MCF 10A (cell line): ENCODE results near the gene GNB1L. TPM values are rescaled to one million over a fixed set of nuclear protein-coding genes. Genes with fewer than 3 reads are reported as not detected.
A peak's percentile ranks its signal among the peaks of the same experiment; 100 is the strongest.

Experiments
- BruUV-seq: library from RNA; stranded (reverse); fragments of 400-500 nt; replicated peaks from 2 replicates; lab custom pipeline; 2021; lab: Mats Ljungman, UMichigan
- CTCF ChIA-PET: fragments of 300-600 bp; sonication (Branson Sonifier 250); formaldehyde crosslinking; extraction: SDS; loops from one replicate; lab custom pipeline; 2021; ENCODE audit warnings: antibody characterized with exemption, inconsistent platforms; lab: Yijun Ruan, JAX
- POLR2A ChIA-PET: fragments of 300-600, 350-650 bp; sonication (Branson Sonifier 250); formaldehyde crosslinking; extraction: SDS; loops from one replicate; lab custom pipeline; 2020; ENCODE audit warnings: antibody characterized with exemption, inconsistent platforms; lab: Yijun Ruan, JAX
- DNase-seq: peaks from one replicate; pipeline ENCODE4 v3.0.0-alpha.2; 2018; ENCODE audit not compliant: unreplicated experiment
- H3K27ac Mint-ChIP-seq: one replicate; pipeline ENCODE4 v1.8.0; 2022; ENCODE audit warnings: mild to moderate bottlenecking, low read depth, mixed read lengths; ENCODE audit not compliant: unreplicated experiment
- H3K27me3 Mint-ChIP-seq: one replicate; pipeline ENCODE4 v1.8.0; 2022; ENCODE audit warnings: mixed read lengths; ENCODE audit not compliant: insufficient read depth, unreplicated experiment
- H3K36me3 Mint-ChIP-seq: one replicate; pipeline ENCODE4 v1.8.0; 2022; ENCODE audit warnings: mild to moderate bottlenecking, moderate library complexity, mixed read lengths; ENCODE audit not compliant: insufficient read depth, unreplicated experiment
- H3K4me1 Mint-ChIP-seq: one replicate; pipeline ENCODE4 v1.8.0; 2022; ENCODE audit warnings: mixed read lengths; ENCODE audit not compliant: insufficient read depth, unreplicated experiment
- H3K4me3 Mint-ChIP-seq: one replicate; pipeline ENCODE4 v1.8.0; 2022; ENCODE audit warnings: mild to moderate bottlenecking, moderate library complexity, mixed read lengths; ENCODE audit not compliant: unreplicated experiment
- H3K9me3 Mint-ChIP-seq: one replicate; pipeline ENCODE4 v1.8.0; 2022; ENCODE audit warnings: mixed read lengths; ENCODE audit not compliant: unreplicated experiment
- intact Hi-C: fragments of 100-400 bp; cut with micrococcal nuclease; formaldehyde crosslinking; loops from 2 replicates; pipeline ENCODE4 v1.14.1; 2022
- total RNA-seq: library from RNA; stranded (reverse); gene quantifications from 2 replicates; pipeline ENCODE4 v1.2.3, GENCODE V29; 2022
- TF ChIP-seq, protein P1 (sequence below): fragments of 200-600 bp; IDR thresholded peaks from one replicate; pipeline ENCODE4 v1.8.0; 2022; ENCODE audit warnings: antibody characterized with exemption, mild to moderate bottlenecking; ENCODE audit not compliant: unreplicated experiment

Gene GNB1L
- total RNA-seq, 1 experiment from 2014 or later, result 4.3 TPM

DNA sequence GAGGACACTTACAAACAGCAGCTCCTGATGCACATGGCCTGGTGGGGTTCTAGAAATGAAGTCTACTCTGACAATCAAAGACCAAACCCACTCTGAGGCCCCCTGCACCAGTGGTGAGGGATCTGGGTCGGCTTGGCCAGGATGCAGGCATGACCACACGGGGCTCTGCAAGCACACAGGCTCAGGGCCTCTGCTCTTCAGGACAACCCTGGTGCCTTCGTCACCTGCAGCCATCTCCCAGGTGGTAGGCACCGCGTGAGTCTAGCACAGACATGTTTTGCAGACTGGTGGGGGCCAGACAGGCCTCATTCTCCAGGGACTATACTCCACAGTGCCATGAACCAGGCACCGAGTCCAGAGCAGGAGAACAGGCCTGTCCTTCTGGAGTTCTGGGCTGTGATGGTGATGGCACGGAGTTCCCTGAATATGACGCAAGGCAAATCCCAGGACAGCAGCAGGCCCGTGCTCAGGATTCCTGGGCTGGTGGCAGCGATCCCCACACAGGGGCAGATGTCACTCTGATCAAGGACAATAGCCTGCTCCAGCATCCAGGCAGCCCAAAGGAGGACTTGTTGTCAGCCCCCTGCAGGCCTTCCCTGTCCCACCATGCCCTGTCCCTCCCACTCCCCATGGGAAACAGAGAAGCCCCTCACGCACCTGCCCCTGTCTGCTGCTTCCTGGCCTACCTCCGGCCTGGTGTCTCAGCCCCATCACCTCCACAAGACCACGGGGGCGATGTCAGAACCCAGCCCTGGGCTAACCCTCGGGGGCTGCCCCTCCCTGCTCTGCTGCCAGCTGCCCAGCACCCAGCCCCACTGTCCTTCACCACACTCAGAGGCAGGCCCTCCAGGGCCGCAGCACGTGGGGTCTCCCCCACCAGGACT is 36.1 kb downstream of the GNB1L start:
- Mint-ChIP-seq H3K4me1 (peaks cover 9% of the 10 kb centered on the region), H3K4me3 (no peak overlapping the region), H3K27ac (no peak overlapping the region), H3K36me3 (peaks cover 11% of the 10 kb centered on the region), H3K27me3 (no peaks in the 10 kb centered on the region), H3K9me3 (no peaks in the 10 kb centered on the region)
- no peak for DNase-seq
- intact Hi-C loops, result no loop called here
- ChIA-PET CTCF (interaction anchor here (0.6 kb wide), 1 partner anchor 13 kb away, joined by 3 read pairs; no protein-coding TSS in a partner anchor), POLR2A (interaction anchor here (1.2 kb wide), 1 partner anchor 10 kb away, joined by 6 read pairs; no protein-coding TSS in a partner anchor)
- no TSS peak for BruUV-seq
- TF ChIP-seq, protein P1, sequence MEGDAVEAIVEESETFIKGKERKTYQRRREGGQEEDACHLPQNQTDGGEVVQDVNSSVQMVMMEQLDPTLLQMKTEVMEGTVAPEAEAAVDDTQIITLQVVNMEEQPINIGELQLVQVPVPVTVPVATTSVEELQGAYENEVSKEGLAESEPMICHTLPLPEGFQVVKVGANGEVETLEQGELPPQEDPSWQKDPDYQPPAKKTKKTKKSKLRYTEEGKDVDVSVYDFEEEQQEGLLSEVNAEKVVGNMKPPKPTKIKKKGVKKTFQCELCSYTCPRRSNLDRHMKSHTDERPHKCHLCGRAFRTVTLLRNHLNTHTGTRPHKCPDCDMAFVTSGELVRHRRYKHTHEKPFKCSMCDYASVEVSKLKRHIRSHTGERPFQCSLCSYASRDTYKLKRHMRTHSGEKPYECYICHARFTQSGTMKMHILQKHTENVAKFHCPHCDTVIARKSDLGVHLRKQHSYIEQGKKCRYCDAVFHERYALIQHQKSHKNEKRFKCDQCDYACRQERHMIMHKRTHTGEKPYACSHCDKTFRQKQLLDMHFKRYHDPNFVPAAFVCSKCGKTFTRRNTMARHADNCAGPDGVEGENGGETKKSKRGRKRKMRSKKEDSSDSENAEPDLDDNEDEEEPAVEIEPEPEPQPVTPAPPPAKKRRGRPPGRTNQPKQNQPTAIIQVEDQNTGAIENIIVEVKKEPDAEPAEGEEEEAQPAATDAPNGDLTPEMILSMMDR, result no peak

DNA sequence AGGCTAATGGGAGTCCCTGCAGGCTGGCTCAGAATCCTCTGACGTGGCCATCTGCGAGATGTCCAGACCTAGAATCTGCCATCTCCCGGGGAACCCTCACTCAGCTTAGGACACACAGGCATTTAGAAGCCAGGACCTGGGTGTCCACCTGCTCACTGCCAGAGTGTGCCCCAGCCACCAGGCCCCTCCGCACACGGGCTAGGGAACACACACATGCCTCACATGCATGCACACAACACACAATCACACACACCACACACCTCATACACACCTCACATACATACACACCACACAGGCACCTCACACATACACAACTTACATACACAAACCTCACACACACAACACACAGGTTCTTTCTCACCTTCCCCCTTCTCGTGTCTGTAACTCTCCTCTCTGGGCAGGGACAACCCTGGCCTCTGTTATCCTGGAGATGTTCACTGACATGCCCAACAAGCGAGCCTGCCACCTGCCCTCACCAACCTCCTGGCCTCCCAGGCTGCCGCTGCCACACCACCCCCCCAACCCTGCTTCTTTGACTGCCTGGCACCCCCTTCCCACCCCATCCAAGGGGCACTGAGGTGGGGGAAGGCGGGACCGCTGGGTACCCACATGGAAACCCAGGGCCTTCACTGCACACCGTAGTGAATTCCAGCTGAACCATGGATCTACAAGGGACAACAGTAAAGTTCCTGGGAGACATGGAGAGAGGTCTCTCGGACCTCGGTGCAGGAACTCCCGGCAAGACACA is 38.1 kb downstream of the GNB1L start:
- ChIA-PET POLR2A (no interaction called here), CTCF (interaction anchor here (0.6 kb wide), 1 partner anchor 131 kb away, joined by 3 read pairs; no protein-coding TSS in a partner anchor)
- intact Hi-C loops, result no loop called here
- peaks cover 13% of the 10 kb centered on the region for H3K36me3 Mint-ChIP-seq
- no peak for DNase-seq
- peak overlapping the region; percentile 9 for H3K27ac Mint-ChIP-seq
- no peak overlapping the region for H3K4me3 Mint-ChIP-seq
- no TSS peak for BruUV-seq
- peaks cover 5% of the 10 kb centered on the region for H3K4me1 Mint-ChIP-seq
- no peaks in the 10 kb centered on the region for H3K27me3 Mint-ChIP-seq
- TF ChIP-seq, protein P1, result no peak
- no peaks in the 10 kb centered on the region for H3K9me3 Mint-ChIP-seq

DNA sequence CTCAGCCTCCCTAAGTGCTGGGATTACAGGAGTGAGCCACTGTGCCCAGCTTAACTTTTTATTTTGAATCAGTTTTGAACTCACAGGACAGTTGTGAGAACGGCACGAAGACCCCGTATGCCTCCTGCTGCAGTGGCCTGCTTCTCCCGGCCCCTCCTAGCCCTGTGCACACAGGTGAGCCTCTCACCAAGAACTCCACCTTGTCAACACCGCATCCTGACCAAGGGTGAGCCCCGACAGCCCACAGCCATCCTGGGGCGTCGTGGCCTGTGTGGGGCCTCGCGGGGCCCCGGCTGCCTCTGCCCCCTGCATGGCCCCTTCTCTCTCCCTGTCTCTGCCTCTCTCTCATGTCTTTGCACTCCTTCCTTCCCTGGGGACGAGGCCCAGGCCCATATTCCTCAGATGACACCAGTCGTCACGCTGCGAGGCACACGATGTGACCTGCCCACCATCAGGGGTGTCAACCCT is 38.8 kb downstream of the GNB1L start:
- no peaks in the 10 kb centered on the region for H3K27me3 Mint-ChIP-seq
- ChIA-PET POLR2A (no interaction called here), CTCF (interaction anchor here (0.6 kb wide), 1 partner anchor 85 kb away, joined by 6 read pairs; no protein-coding TSS in a partner anchor)
- H3K4me1 Mint-ChIP-seq, result peaks cover 5% of the 10 kb centered on the region
- no peak overlapping the region for H3K4me3 Mint-ChIP-seq
- intact Hi-C loops, result no loop called here
- H3K27ac Mint-ChIP-seq, result peak overlapping the region; percentile 9
- H3K9me3 Mint-ChIP-seq, result no peaks in the 10 kb centered on the region
- DNase-seq, result no peak
- BruUV-seq, result no TSS peak
- TF ChIP-seq, protein P1, result no peak
- H3K36me3 Mint-ChIP-seq, result peaks cover 17% of the 10 kb centered on the region
